ENCODE results near the gene LRRC36. TPM values are rescaled to one million over a fixed set of nuclear protein-coding genes. Genes with fewer than 3 reads are reported as not detected.

The LRRC36 gene
- total and polyA plus RNA-seq, 2 of the 13 experiments (the other 11 are each of a cell fraction or from before 2014, with no cell fraction given), result 0.12 to 0.15 TPM

DNA sequence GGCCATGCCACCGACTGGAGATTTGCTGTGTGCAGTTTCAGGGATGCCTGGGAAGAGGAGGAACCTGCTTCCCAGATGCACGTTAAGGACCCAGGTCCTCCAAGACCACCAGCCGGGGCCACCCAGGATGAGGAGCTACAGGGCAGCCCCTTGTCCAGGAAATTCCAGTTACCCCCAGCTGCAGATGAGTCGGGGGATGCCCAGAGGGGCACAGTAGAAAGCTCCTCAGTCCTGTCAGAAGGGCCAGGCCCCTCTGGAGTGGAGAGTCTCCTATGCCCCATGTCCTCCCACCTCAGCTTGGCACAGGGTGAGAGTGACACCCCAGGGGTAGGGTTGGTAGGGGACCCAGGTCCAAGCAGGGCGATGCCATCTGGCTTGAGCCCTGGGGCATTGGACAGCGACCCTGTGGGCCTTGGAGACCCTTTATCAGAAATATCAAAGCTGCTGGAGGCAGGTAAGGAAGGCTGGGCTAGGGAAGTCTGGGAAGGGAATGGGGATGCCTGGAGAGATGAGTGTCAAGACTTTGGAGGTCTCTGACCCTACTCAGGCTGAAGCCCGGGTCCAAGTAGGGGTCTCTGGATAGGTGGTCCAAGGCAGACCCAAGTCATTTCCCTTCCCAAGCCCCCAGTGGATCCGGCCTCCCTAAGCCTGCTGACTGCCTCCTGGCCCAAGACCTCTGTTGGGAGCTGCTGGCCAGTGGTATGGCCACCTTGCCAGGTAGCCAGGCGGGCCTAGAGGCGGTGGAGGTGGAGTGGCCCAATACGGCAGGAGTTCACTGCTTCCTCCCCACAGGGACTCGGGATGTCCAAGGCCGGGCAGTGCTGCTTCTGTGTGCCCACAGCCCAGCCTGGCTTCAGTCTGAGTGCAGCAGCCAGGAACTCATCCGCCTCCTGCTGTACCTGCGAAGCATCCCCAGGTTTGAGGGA, 46.3 kb upstream of the LRRC36 start (continued):
- no peak for TF ChIP-seq ZBTB2 (CRISPR knock-in tag; IDR thresholded peaks at IDR 0.05; ENCODE audit: low read depth)
- no peak for TF ChIP-seq KAT2B (IDR thresholded peaks at IDR 0.05; ENCODE audit: borderline replicate concordance, low read depth, low read length)
- no peak for TF ChIP-seq RFXANK (CRISPR knock-in tag; IDR thresholded peaks at IDR 0.05)

DNA sequence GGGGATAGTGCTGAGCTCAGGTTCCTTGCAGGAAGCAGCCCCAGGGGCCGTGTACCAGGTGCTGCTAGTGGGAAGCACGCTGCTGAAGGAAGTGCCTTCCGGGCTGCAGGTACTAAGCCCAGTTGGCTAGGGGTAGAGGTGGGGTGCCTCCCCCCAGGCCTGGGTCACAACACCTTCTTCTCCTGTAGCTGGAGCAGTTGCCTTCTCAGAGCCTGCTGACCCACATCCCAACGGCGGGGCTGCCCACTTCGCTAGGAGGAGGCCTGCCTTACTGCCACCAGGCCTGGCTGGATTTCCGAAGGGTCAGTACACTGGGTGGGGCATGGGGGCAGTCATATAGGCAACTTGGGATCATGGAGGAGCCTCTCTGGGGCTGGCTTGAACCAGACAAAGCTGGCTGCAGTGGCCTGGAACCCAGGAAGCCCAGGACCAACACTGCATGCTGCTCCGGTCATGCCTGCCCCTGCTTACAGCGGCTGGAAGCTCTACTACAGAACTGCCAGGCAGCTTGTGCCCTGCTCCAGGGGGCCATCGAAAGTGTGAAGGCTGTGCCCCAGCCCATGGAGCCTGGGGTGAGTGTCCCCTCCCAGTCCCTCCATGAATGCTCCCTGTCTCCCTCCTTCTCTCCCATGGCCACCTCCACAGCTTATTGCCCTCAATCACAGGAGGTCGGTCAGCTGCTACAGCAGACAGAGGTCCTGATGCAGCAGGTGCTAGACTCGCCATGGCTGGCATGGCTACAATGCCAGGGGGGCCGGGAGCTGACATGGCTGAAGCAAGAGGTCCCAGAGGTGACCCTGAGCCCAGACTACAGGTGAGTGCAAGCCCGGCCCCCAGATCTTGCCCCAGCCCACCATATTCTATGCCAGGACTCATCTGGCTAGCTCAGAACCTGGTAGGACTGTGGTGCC, 44.8 kb upstream of the LRRC36 start:
- no TSS peak for BruUV-seq (replicated peaks)
- intact Hi-C loops (cut with micrococcal nuclease; ENCODE audit: unreplicated experiment) (no loop called here), in situ Hi-C loops (cut with HindIII; ENCODE audit: extremely low pct_ligation_motif_present, low pct_unique_long_range_greater_than_20kb) (no loop called here)
- no peaks in the 10 kb centered on the region for H3K27me3 ChIP-seq (ENCODE audit: control insufficient read depth in 1 of 2, insufficient read depth in 2 of 2, low read length in 2 of 2)
- peaks cover 0 to 5% of the 10 kb centered on the region in 2 experiments; a peak in 1 of 5 replicates for H3K36me3 ChIP-seq (replicated peaks in 1 of 2; ENCODE audit: control insufficient read depth in 1 of 2, insufficient read depth in 2 of 2, low read length in 2 of 2)
- FAIRE-seq (no peak), ATAC-seq (no peak), DNase-seq (ENCODE audit: low spot score) (no peak)
- H3K79me2 ChIP-seq (ENCODE audit: insufficient read depth, low read length), result peaks cover 4% of the 10 kb centered on the region
- H4K20me1 ChIP-seq (ENCODE audit: insufficient read depth, low read length), result no peaks in the 10 kb centered on the region
- no peak overlapping the region for H3K4me3 ChIP-seq (replicated peaks in 1 of 3; ENCODE audit: insufficient read depth in 1 of 3, low read depth in 2 of 3, low read length in 3 of 3)
- no peak overlapping the region for H2AFZ ChIP-seq (ENCODE audit: low read length)
- H3K9me3 ChIP-seq (ENCODE audit: low read length), result no peaks in the 10 kb centered on the region
- H3K9ac ChIP-seq (ENCODE audit: insufficient read depth, low read depth, low read length), result no peak overlapping the region
- no peak overlapping the region for H3K27ac ChIP-seq (ENCODE audit: extremely low read length, insufficient read depth, low read length)
- ChIA-PET CTCF (ENCODE audit: low intra/inter-chr PET ratio, low total read pairs) (no interaction called here), POLR2A (interaction anchor here (0.6 kb wide), 1 partner anchor 167 kb away, joined by 3 read pairs; no protein-coding TSS in a partner anchor)
- no peak overlapping the region for H3K4me2 ChIP-seq (ENCODE audit: low read depth, low read length)
- 88% methylated on average over 11 of the region's 14 CpGs for WGBS (ENCODE audit: low lambda C conversion rate)
- peaks cover 28% of the 10 kb centered on the region for H3K4me1 ChIP-seq (ENCODE audit: insufficient read depth, low read length)
- no peak for TF ChIP-seq ZNF383 (CRISPR knock-in tag; IDR thresholded peaks at IDR 0.05; ENCODE audit: borderline replicate concordance)
- TF ChIP-seq, protein P1, sequence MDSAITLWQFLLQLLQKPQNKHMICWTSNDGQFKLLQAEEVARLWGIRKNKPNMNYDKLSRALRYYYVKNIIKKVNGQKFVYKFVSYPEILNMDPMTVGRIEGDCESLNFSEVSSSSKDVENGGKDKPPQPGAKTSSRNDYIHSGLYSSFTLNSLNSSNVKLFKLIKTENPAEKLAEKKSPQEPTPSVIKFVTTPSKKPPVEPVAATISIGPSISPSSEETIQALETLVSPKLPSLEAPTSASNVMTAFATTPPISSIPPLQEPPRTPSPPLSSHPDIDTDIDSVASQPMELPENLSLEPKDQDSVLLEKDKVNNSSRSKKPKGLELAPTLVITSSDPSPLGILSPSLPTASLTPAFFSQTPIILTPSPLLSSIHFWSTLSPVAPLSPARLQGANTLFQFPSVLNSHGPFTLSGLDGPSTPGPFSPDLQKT (CRISPR knock-in tag; IDR thresholded peaks at IDR 0.05; ENCODE audit: borderline replicate concordance), result no peak
- no peak for TF ChIP-seq NCOA5 (CRISPR knock-in tag; IDR thresholded peaks at IDR 0.05)
- no peak for TF ChIP-seq ARID2 (CRISPR knock-in tag; IDR thresholded peaks at IDR 0.05; ENCODE audit: borderline replicate concordance)
- no peak for TF ChIP-seq MLLT10 (CRISPR knock-in tag; IDR thresholded peaks at IDR 0.05)
- no peak for TF ChIP-seq RAD21 (CRISPR knock-in tag; IDR thresholded peaks at IDR 0.05)
- no peak for TF ChIP-seq ZNF841 (CRISPR knock-in tag; IDR thresholded peaks at IDR 0.05; ENCODE audit: borderline replicate concordance)
- TF ChIP-seq CERS6 (CRISPR knock-in tag; IDR thresholded peaks at IDR 0.05), result no peak
- TF ChIP-seq ZNF788 (CRISPR knock-in tag; IDR thresholded peaks at IDR 0.05; ENCODE audit: borderline replicate concordance), result no peak
- TF ChIP-seq ZNF234 (CRISPR knock-in tag; conservative IDR thresholded peaks at IDR 0.05), result no peak
- no peak for TF ChIP-seq ETV5 (CRISPR knock-in tag; IDR thresholded peaks at IDR 0.05; ENCODE audit: borderline replicate concordance)
- TF ChIP-seq KLF11 (CRISPR knock-in tag; IDR thresholded peaks at IDR 0.05), result no peak
- no peak for TF ChIP-seq ZNF317 (CRISPR knock-in tag; IDR thresholded peaks at IDR 0.05)
